ENCODE results near the gene RASL12.

GRCh38 chr15:65102912-65103311 is 35.1 kb upstream of the RASL12 start:
- TF ChIP-seq CTCF (IDR thresholded peaks at IDR 0.05), result no peak
- TF ChIP-seq POLR2A (IDR thresholded peaks at IDR 0.05), result no peak
- TF ChIP-seq EP300 (IDR thresholded peaks at IDR 0.05), result no peak
